H1 (cell line): ENCODE data around the gene CEP97. TPM values are rescaled to one million over a fixed set of nuclear protein-coding genes. Genes with fewer than 3 reads are reported as not detected.

ENCODE experiments used
- CBX5 ChIP-seq: fragments of 300-800, 300-1000 bp; sonication (generic); IDR thresholded peaks from 2 replicates; pipeline ENCODE4 v1.7.1; 2016; ENCODE audit warnings: antibody characterized with exemption, low read length, low read depth
- polyA plus RNA-seq, 7 experiments: library from polyadenylated mRNA; depleted of rRNA in 3 of 7; stranded (reverse) in 5 of 7; unstranded in 2 of 7; fragments of >200 nt in 5 of 7; fragments of 200-250 nt in 2 of 7; gene quantifications; 1 replicate in 5 of 7; 2 replicates in 1 of 7; 4 replicates in 1 of 7; pipeline versions ENCODE4 v1.2.1 to v1.2.3, GENCODE V29; 2011 to 2013; ENCODE audit warnings: missing spikeins in 2 of 7, mixed read lengths in 2 of 7
- total RNA-seq: library from RNA; stranded (reverse); fragmentation: NEBNext Ultra II Directional; extraction: Animal tissue kit (Norgen Biotek cat#: 25700); gene quantifications from 2 replicates; pipeline ENCODE4 v1.2.1, GENCODE V29; 2021

Gene CEP97
- total and polyA plus RNA-seq, 2 of the 8 experiments (the other 6 are each of a cell fraction or from before 2014, with no cell fraction given) = 1.6 to 13.2 TPM

DNA sequence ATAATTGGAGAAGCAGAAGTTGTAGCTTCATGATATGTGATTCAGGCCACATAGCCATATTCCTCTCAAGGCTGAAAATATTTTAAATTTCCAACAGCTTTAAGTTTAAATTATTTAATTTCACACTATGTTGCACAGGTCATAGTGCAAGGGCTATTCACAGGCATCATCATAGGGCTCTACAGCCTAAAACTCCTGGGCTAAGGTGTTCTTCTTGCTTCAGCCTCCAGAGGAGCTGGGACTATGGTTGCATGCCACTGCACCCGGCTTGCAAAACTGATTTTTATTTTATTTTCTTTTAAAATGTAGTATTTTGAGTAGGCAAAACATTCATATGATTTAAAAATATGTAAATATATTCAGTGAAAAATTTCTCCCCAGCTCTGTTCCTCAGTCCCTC is 6.0 kb upstream of the CEP97 start (continued):
- TF ChIP-seq CBX5 = no peak
